K562 (cell line): ENCODE data around the gene MLST8. TPM values are rescaled to one million over a fixed set of nuclear protein-coding genes. Genes with fewer than 3 reads are reported as not detected.
A peak's percentile ranks its signal among the peaks of the same experiment; 100 is the strongest.

ENCODE experiments used
- ATF1 ChIP-seq, 2 experiments: fragments of 450-650 bp in 1 of 2; IDR thresholded peaks; 2 replicates each; pipeline ENCODE4 v1.6.1; 2016; ENCODE audit warnings: missing compliant biosample characterization in 1 of 2, missing genetic modification characterization in 1 of 2
- BRCA1 ChIP-seq, 2 experiments: fragments of 450-650 bp in 1 of 2; sonication (generic) in 1 of 2; formaldehyde crosslinking in 1 of 2; IDR thresholded peaks; 2 replicates each; pipeline versions ENCODE4 v1.5.0 to v1.6.1; 2017 to 2020; ENCODE audit warnings: mild to moderate bottlenecking in 1 of 2, missing genetic modification reagents in 1 of 2
- EP400 ChIP-seq: fragments of 450-650 bp; IDR thresholded peaks from 2 replicates; pipeline ENCODE4 v1.6.1; 2017; ENCODE audit warnings: antibody characterized with exemption, mild to moderate bottlenecking, moderate library complexity
- FOXP4 ChIP-seq: sonication (generic); formaldehyde crosslinking; IDR thresholded peaks from 2 replicates; pipeline ENCODE4 v1.8.0; 2022; ENCODE audit warnings: mild to moderate bottlenecking, missing genetic modification reagents, borderline replicate concordance
- KLF1 ChIP-seq: fragments of 450-650 bp; IDR thresholded peaks from 2 replicates; pipeline ENCODE4 v1.6.1; 2016; ENCODE audit warnings: missing genetic modification characterization, missing compliant biosample characterization
- MTA1 ChIP-seq: fragments of 450-650 bp; IDR thresholded peaks from 2 replicates; pipeline ENCODE4 v1.6.1; 2017; ENCODE audit warnings: borderline replicate concordance
- MTA2 ChIP-seq: fragments of 450-650 bp; IDR thresholded peaks from 2 replicates; pipeline ENCODE4 v1.6.1; 2016; ENCODE audit warnings: low read depth
- PATZ1 ChIP-seq: fragments of 250-450 bp; sonication (Bioruptor Pico); IDR thresholded peaks from 2 replicates; pipeline ENCODE4 v1.5.0; 2020; ENCODE audit warnings: mild to moderate bottlenecking, borderline replicate concordance
- PTRF ChIP-seq: fragments of 450-650 bp; IDR thresholded peaks from 2 replicates; pipeline ENCODE4 v1.6.1; 2016; ENCODE audit warnings: mild to moderate bottlenecking, missing genetic modification characterization, missing compliant biosample characterization
- TCF7L2 ChIP-seq: fragments of 150-350 bp; IDR thresholded peaks from 2 replicates; pipeline ENCODE4 v1.6.1; 2016; ENCODE audit warnings: low read depth, mild to moderate bottlenecking, low read length, moderate library complexity
- ZFP1 ChIP-seq: fragments of 450-650 bp; formaldehyde crosslinking; IDR thresholded peaks from 2 replicates; pipeline ENCODE4 v1.4.0; 2020; ENCODE audit warnings: mild to moderate bottlenecking, mixed read lengths
- ZNF239 ChIP-seq: fragments of 250-450 bp; sonication (Bioruptor Pico); IDR thresholded peaks from 2 replicates; pipeline ENCODE4 v1.4.0; 2020; ENCODE audit warnings: mild to moderate bottlenecking
- ZNF398 ChIP-seq: fragments of 250-450 bp; sonication (Bioruptor Pico); IDR thresholded peaks from 2 replicates; pipeline ENCODE4 v1.8.0; 2021; ENCODE audit warnings: moderate library complexity, mild to moderate bottlenecking, inconsistent platforms
- ZNF592 ChIP-seq: fragments of 450-650 bp; IDR thresholded peaks from 2 replicates; pipeline ENCODE4 v1.6.1; 2017; ENCODE audit warnings: antibody characterized with exemption, mild to moderate bottlenecking
- ZNF740 ChIP-seq, 3 experiments: fragments of 200-800 bp in 1 of 3; sonication (Bioruptor generic) in 1 of 3; sonication (generic) in 1 of 3; formaldehyde crosslinking in 1 of 3; IDR thresholded peaks; 2 replicates each; pipeline versions ENCODE4 v1.6.1 to v1.8.0; 2016 to 2022; ENCODE audit warnings: mild to moderate bottlenecking in 2 of 3, missing compliant biosample characterization in 2 of 3, missing genetic modification characterization in 2 of 3, missing genetic modification reagents in 1 of 3
- polyA plus RNA-seq, 8 experiments: library from polyadenylated mRNA; depleted of rRNA in 4 of 8; stranded (reverse) in 5 of 8; unstranded in 3 of 8; fragments of >200 nt; fragmentation: Nextera tagmentation in 2 of 8; fragmentation: Illumina TruSeq in 1 of 8; extraction: Ambion mirVana in 2 of 8; extraction: Trizol in 1 of 8; gene quantifications; 2 replicates each; pipeline versions ENCODE4 v1.2.1 to v1.2.3, GENCODE V29; 2011 to 2014; ENCODE audit warnings: inconsistent platforms in 1 of 8, missing spikeins in 1 of 8
- total RNA-seq, 7 experiments: library from RNA; depleted of rRNA in 6 of 7; stranded (reverse); fragments of >200 nt in 6 of 7; fragmentation: Illumina TruSeq in 2 of 7; extraction: Trizol in 2 of 7; gene quantifications; 2 replicates each; pipeline versions ENCODE4 v1.2.1 to v1.2.3, GENCODE V29; 2011 to 2021; ENCODE audit warnings: low replicate concordance in 1 of 7

The MLST8 gene
- total and polyA plus RNA-seq, 9 of the 15 experiments (the other 6 are each of a cell fraction or from before 2014, with no cell fraction given): 1.5 to 116 (median 43.3) TPM

- TF ChIP-seq MTA1 (0 out of 2 replicates have a peak, but pooled peaks have one; percentile 27), ZNF592 (peak; percentile 84; the same call in 1 of the 2 replicates), MTA2 (peak; percentile 32; the same call in 1 of the 2 replicates), ZNF740 (CRISPR knock-in tag; IDR thresholded peaks at IDR 0.05) (no peak), ZNF740 (tag; IDR thresholded peaks at IDR 0.05) (peak in 1 of 2 experiments; percentile 27; a peak in 1 of 4 replicates), ATF1 (CRISPR knock-in tag; IDR thresholded peaks at IDR 0.05) (no peak), ATF1 (tag; IDR thresholded peaks at IDR 0.05) (no peak; the same call in 1 of the 2 replicates), FOXP4 (CRISPR knock-in tag) (peak; percentile 51; the same call in 1 of the 2 replicates), BRCA1 (IDR thresholded peaks at IDR 0.05) (no peak), BRCA1 (CRISPR knock-in tag; IDR thresholded peaks at IDR 0.05) (no peak), ZNF398 (no peak), KLF1 (tag) (no peak), EP400 (no peak), PATZ1 (CRISPR knock-in tag) (no peak), ZFP1 (CRISPR knock-in tag) (0 out of 2 replicates have a peak, but pooled peaks have one; percentile 8), ZNF239 (CRISPR knock-in tag) (no peak), PTRF (no peak), TCF7L2 (no peak)
Observed at GRCh38 chr16:2205967-2206313, 686 bp downstream of the MLST8 start (continued).
